ENCODE results near the gene FGD2. TPM values are rescaled to one million over a fixed set of nuclear protein-coding genes. Genes with fewer than 3 reads are reported as not detected.

FGD2 gene
- total and polyA plus RNA-seq, 8 donors: 0.98 to 13.2 (median 2.8) TPM

DNA sequence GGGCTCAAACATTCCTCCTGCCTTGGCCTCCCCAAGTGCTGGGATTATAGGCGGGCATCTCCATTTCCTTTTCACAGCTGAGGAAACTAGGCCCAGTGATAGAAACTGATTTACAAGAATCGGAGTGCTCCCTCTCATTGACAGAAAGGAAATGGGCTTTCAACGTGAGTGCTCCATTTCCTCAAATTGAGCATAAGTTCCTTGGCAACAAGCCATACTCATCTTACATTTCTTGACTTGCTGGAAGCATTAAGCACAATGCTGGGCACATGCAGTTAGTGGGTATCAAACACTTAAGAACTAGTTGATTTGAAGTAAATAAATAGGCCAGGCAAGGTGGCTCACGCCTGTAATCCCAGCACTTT, 54.7 kb downstream of the FGD2 start:
- Histone ChIP-seq H3K4me3 (no peak overlapping the region), H3K27ac (no peak overlapping the region), H3K9me3 (no peaks in the 10 kb centered on the region), H3K4me1 (no peaks in the 10 kb centered on the region), H3K36me3 (no peaks in the 10 kb centered on the region), H3K27me3 (no peaks in the 10 kb centered on the region)
- FAIRE-seq (no peak), DNase-seq (no peak), ATAC-seq (no peak)
- WGBS, 2 donors: 79 to 82% methylated on average over 4 of the region's 4 CpGs
- intact Hi-C loops (cut with DNase I): no loop called here
- TF ChIP-seq, protein P1, sequence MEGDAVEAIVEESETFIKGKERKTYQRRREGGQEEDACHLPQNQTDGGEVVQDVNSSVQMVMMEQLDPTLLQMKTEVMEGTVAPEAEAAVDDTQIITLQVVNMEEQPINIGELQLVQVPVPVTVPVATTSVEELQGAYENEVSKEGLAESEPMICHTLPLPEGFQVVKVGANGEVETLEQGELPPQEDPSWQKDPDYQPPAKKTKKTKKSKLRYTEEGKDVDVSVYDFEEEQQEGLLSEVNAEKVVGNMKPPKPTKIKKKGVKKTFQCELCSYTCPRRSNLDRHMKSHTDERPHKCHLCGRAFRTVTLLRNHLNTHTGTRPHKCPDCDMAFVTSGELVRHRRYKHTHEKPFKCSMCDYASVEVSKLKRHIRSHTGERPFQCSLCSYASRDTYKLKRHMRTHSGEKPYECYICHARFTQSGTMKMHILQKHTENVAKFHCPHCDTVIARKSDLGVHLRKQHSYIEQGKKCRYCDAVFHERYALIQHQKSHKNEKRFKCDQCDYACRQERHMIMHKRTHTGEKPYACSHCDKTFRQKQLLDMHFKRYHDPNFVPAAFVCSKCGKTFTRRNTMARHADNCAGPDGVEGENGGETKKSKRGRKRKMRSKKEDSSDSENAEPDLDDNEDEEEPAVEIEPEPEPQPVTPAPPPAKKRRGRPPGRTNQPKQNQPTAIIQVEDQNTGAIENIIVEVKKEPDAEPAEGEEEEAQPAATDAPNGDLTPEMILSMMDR (IDR thresholded peaks at IDR 0.05): no peak

DNA sequence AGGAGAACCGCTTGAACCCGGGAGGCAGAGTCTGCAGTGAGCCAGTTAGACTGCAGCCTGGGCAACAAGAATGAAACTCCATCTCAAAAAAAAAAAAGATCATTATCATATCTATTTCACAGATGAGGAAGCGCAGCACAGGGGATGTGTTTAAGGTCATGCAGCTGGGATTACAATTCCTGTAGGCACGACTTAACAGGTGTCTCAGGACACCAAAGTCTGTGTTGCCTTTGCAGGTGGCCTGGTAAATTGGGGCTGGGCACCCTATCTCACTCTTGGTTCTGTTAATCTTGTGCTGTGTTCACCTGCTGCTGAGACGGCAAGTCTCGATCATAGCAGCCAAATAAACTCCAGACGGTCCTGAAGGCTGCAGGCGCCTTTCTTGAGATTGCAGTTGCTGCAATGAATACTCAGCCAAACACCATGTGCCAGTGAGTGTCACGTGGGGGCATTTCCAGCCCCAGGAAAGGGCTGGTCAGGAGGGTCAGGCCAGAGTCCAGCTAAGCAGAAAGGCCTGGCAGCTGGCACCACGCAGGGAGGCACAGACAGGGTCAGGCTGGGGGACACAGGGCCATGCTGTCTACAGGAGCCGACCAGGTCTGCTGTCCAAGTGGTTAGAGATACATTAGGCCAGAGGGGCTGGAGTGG, 55.8 kb downstream of the FGD2 start:
- ATAC-seq (peak; percentile 75 to 93 (median 78)), FAIRE-seq (no peak), DNase-seq (peak in 4 of 6 donors; percentile 39 to 74 (median 57))
- no peaks in the 10 kb centered on the region for H3K4me1 ChIP-seq
- H3K9me3 ChIP-seq: no peaks in the 10 kb centered on the region
- no peaks in the 10 kb centered on the region for H3K36me3 ChIP-seq
- no peak overlapping the region for H3K27ac ChIP-seq
- H3K27me3 ChIP-seq: no peaks in the 10 kb centered on the region
- no peak overlapping the region for H3K4me3 ChIP-seq
- TF ChIP-seq, protein P1 (IDR thresholded peaks at IDR 0.05): no peak
- intact Hi-C loops (cut with DNase I): no loop called here
- 48 to 55% methylated on average over 11 of the region's 11 CpGs for WGBS, 2 donors

DNA sequence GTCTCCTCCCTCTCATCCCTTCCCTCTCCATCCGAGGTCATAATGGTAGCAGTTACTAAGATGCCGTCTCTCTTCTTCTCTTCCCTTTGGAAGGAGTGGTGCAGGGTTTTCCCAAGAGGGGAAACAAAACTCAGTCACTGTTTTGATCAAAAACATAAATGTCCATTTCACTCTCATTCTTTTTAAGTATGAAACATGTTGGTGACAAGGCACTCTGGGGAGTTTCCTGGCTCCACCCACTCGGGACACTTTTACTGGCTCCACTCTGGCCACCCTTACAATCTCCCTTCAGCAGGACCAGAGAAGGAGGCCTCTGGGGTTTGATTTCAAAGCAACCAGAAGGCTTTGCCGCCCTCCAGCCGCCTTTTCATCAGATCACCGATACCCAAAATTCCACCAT, 57.0 kb downstream of the FGD2 start:
- ATAC-seq (no peak), DNase-seq (no peak), FAIRE-seq (no peak)
- no peak overlapping the region for H3K4me3 ChIP-seq
- H3K4me1 ChIP-seq: no peaks in the 10 kb centered on the region
- 86 to 89% methylated on average over 6 of the region's 6 CpGs for WGBS, 2 donors
- intact Hi-C loops (cut with DNase I): no loop called here
- TF ChIP-seq, protein P1 (IDR thresholded peaks at IDR 0.05): no peak
- no peaks in the 10 kb centered on the region for H3K36me3 ChIP-seq
- no peaks in the 10 kb centered on the region for H3K9me3 ChIP-seq
- H3K27me3 ChIP-seq: no peaks in the 10 kb centered on the region
- H3K27ac ChIP-seq: no peak overlapping the region

DNA sequence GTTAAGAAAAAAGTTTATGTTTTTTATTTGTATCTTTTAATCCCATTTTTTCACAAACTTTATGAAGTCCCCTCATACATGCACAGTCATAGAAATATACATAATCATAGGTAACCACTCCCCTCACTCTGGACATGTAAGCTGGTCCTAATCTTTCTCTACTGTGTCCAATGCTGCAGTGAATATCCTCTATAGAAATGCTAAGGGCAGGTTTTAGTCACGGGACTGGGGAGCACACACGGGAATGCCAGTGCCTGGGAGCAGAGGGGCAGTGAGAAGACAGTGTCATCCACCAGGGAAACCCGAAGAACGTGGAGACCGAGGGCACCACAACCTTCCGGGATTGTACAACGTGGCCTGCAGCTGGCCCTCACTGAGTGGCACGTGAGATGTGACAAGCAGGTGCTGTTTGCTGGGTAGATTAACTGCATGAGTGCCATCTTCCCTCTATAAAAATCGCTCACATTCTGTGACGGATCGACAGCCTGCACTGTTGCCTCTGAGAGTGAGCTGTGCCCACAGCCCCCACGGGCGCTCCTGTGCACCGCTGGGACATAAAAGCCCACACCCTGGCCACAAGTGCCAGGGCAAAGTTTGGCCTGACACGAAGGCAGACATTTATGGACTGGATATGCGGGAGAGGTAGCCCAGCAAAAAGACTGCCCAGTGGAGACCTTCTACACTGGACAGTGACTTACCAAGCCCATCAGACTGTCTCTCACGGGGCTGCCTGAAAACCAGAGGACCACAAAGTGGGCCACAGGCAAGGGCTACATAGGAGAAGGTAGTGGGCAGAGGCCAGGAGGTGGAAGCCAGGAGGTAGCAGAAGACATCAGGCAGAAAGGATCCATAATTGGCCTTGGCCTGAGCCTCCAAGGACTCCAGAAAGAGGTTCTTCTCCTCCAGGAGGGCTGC, 63.2 kb downstream of the FGD2 start:
- no peaks in the 10 kb centered on the region for H3K36me3 ChIP-seq
- TF ChIP-seq, protein P1 (IDR thresholded peaks at IDR 0.05): no peak
- DNase-seq (no peak), FAIRE-seq (no peak), ATAC-seq (peak in 1 of 4 donors; percentile 12)
- no peak overlapping the region for H3K27ac ChIP-seq
- no peaks in the 10 kb centered on the region for H3K27me3 ChIP-seq
- 69 to 70% methylated on average over 17 of the region's 17 CpGs for WGBS, 2 donors
- no peaks in the 10 kb centered on the region for H3K4me1 ChIP-seq
- H3K4me3 ChIP-seq: no peak overlapping the region
- no peaks in the 10 kb centered on the region for H3K9me3 ChIP-seq
- intact Hi-C loops (cut with DNase I): no loop called here

DNA sequence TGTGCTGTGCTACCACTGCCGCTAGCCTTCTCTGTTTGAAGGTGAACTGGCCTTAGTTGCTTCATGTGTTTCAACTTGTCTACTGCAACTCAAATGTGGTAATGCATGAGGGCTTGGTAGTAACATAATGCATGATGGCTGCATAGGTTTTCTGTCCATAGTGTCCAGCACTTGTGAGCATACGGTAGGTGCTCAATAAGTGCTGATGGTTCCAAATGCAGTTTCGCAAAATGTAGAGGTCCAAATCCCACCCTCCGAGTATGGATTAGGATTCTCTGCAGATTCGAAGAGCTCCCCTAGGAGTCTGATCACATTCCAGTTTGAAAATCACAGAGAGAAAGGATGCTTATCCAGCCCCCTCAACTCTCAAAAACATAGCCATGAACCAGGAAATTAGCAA, 64.2 kb downstream of the FGD2 start:
- no peak for FAIRE-seq
- no peak for DNase-seq
- H3K9me3 ChIP-seq: no peaks in the 10 kb centered on the region
- no peaks in the 10 kb centered on the region for H3K27me3 ChIP-seq
- no peak for ATAC-seq
- intact Hi-C loops (cut with DNase I): no loop called here
- no peaks in the 10 kb centered on the region for H3K4me1 ChIP-seq
- H3K36me3 ChIP-seq: no peaks in the 10 kb centered on the region
- H3K4me3 ChIP-seq: no peak overlapping the region
- TF ChIP-seq, protein P1 (IDR thresholded peaks at IDR 0.05): no peak
- no peak overlapping the region for H3K27ac ChIP-seq
- 76 to 83% methylated on average over 5 of the region's 5 CpGs for WGBS, 2 donors
